ENCODE measurements around the gene XYLT1. TPM values are rescaled to one million over a fixed set of nuclear protein-coding genes. Genes with fewer than 3 reads are reported as not detected.

XYLT1 gene
- total RNA-seq, 1 experiment from 2014 or later: 12.5 TPM

GRCh38 chr16:17154981-17155380, 315.8 kb downstream of the XYLT1 start:
- no TSS peak for BruUV-seq (replicated peaks)
- Histone ChIP-seq H3K4me1 (no peaks in the 10 kb centered on the region), H3K4me3 (ENCODE audit: low read depth, low read length) (no peak overlapping the region), H3K36me3 (ENCODE audit: control insufficient read depth, insufficient read depth, low read length) (no peaks in the 10 kb centered on the region), H3K27me3 (replicated peaks; ENCODE audit: control insufficient read depth, insufficient read depth, low read length) (no peaks in the 10 kb centered on the region), H3K9me3 (no peaks in the 10 kb centered on the region)
- ChIA-PET CTCF (no interaction called here), POLR2A (no interaction called here)
- Mint-ChIP-seq H3K27me3 (ENCODE audit: insufficient read depth, unreplicated experiment) (no peaks in the 10 kb centered on the region), H3K36me3 (ENCODE audit: insufficient read depth, unreplicated experiment) (peaks cover 6% of the 10 kb centered on the region), H3K9me3 (ENCODE audit: unreplicated experiment) (no peaks in the 10 kb centered on the region), H3K4me3 (ENCODE audit: unreplicated experiment) (no peak overlapping the region), H3K4me1 (ENCODE audit: low read depth, unreplicated experiment) (no peaks in the 10 kb centered on the region), H3K27ac (ENCODE audit: unreplicated experiment) (no peak overlapping the region)
- DNase-seq: no peak
- TF ChIP-seq CTCF (IDR thresholded peaks at IDR 0.05; ENCODE audit: insufficient read depth in 1 of 2, low read depth in 1 of 2, low read length in 1 of 2, severe bottlenecking in 1 of 2, unreplicated experiment in 1 of 2): no peak
- intact Hi-C loops (cut with micrococcal nuclease; ENCODE audit: unreplicated experiment): no loop called here

- Mint-ChIP-seq H3K27ac (ENCODE audit: unreplicated experiment) (no peak overlapping the region), H3K27me3 (ENCODE audit: insufficient read depth, unreplicated experiment) (no peaks in the 10 kb centered on the region), H3K9me3 (ENCODE audit: unreplicated experiment) (no peaks in the 10 kb centered on the region), H3K4me3 (ENCODE audit: unreplicated experiment) (no peak overlapping the region), H3K4me1 (ENCODE audit: low read depth, unreplicated experiment) (no peaks in the 10 kb centered on the region), H3K36me3 (ENCODE audit: insufficient read depth, unreplicated experiment) (no peaks in the 10 kb centered on the region)
- intact Hi-C loops (cut with micrococcal nuclease; ENCODE audit: unreplicated experiment): no loop called here
- Histone ChIP-seq H3K36me3 (ENCODE audit: control insufficient read depth, insufficient read depth, low read length) (no peaks in the 10 kb centered on the region), H3K4me3 (ENCODE audit: low read depth, low read length) (no peak overlapping the region), H3K27me3 (replicated peaks; ENCODE audit: control insufficient read depth, insufficient read depth, low read length) (no peaks in the 10 kb centered on the region), H3K9me3 (no peaks in the 10 kb centered on the region), H3K4me1 (no peaks in the 10 kb centered on the region)
- DNase-seq: no peak
- TF ChIP-seq CTCF (IDR thresholded peaks at IDR 0.05; ENCODE audit: insufficient read depth in 1 of 2, low read depth in 1 of 2, low read length in 1 of 2, severe bottlenecking in 1 of 2, unreplicated experiment in 1 of 2): no peak
- BruUV-seq (replicated peaks): no TSS peak
- POLR2A ChIA-PET: no interaction called here
- CTCF ChIA-PET: no interaction called here
These were observed 318.4 kb downstream of the XYLT1 start for GRCh38 chr16:17152311-17152710.

- Histone ChIP-seq H3K4me3 (ENCODE audit: low read depth, low read length) (no peak overlapping the region), H3K4me1 (no peaks in the 10 kb centered on the region), H3K36me3 (ENCODE audit: control insufficient read depth, insufficient read depth, low read length) (no peaks in the 10 kb centered on the region), H3K9me3 (no peaks in the 10 kb centered on the region), H3K27me3 (replicated peaks; ENCODE audit: control insufficient read depth, insufficient read depth, low read length) (no peaks in the 10 kb centered on the region)
- Mint-ChIP-seq H3K4me1 (ENCODE audit: low read depth, unreplicated experiment) (no peaks in the 10 kb centered on the region), H3K4me3 (ENCODE audit: unreplicated experiment) (no peak overlapping the region), H3K36me3 (ENCODE audit: insufficient read depth, unreplicated experiment) (no peaks in the 10 kb centered on the region), H3K27ac (ENCODE audit: unreplicated experiment) (no peak overlapping the region), H3K9me3 (ENCODE audit: unreplicated experiment) (no peaks in the 10 kb centered on the region), H3K27me3 (ENCODE audit: insufficient read depth, unreplicated experiment) (no peaks in the 10 kb centered on the region)
- ChIA-PET POLR2A (no interaction called here), CTCF (no interaction called here)
- DNase-seq: no peak
- no peak for TF ChIP-seq CTCF (IDR thresholded peaks at IDR 0.05; ENCODE audit: insufficient read depth in 1 of 2, low read depth in 1 of 2, low read length in 1 of 2, severe bottlenecking in 1 of 2, unreplicated experiment in 1 of 2)
- no TSS peak for BruUV-seq (replicated peaks)
- intact Hi-C loops (cut with micrococcal nuclease; ENCODE audit: unreplicated experiment): no loop called here
These were observed 319.4 kb downstream of the XYLT1 start for GRCh38 chr16:17151335-17151734.
